ENCODE data around the gene THSD7A.

THSD7A gene

GRCh38 chr7:11667071-11667809, 164.8 kb downstream of the THSD7A start:
- TF ChIP-seq CTCF (IDR thresholded peaks at IDR 0.05; ENCODE audit: low read depth, low read length) = no peak
- no peak overlapping the region for H3K4me3 ChIP-seq (ENCODE audit: low read depth, low read length)

GRCh38 chr7:11665357-11665756, 166.6 kb downstream of the THSD7A start:
- no peak overlapping the region for H3K4me3 ChIP-seq (ENCODE audit: low read depth, low read length)

GRCh38 chr7:11655642-11656041, 176.4 kb downstream of the THSD7A start:
- no peak for TF ChIP-seq CTCF (IDR thresholded peaks at IDR 0.05; ENCODE audit: low read depth, low read length)

More at GRCh38 chr7:11665357-11665756, 166.6 kb downstream of the THSD7A start:
- TF ChIP-seq CTCF (IDR thresholded peaks at IDR 0.05; ENCODE audit: low read depth, low read length) = no peak

GRCh38 chr7:11655163-11655562, 176.8 kb downstream of the THSD7A start:
- TF ChIP-seq CTCF (IDR thresholded peaks at IDR 0.05; ENCODE audit: low read depth, low read length) = no peak
- no peak overlapping the region for H3K4me3 ChIP-seq (ENCODE audit: low read depth, low read length)

More at GRCh38 chr7:11655642-11656041, 176.4 kb downstream of the THSD7A start:
- no peak overlapping the region for H3K4me3 ChIP-seq (ENCODE audit: low read depth, low read length)

GRCh38 chr7:11650500-11650899, 181.5 kb downstream of the THSD7A start:
- H3K4me3 ChIP-seq (ENCODE audit: low read depth, low read length) = no peak overlapping the region
- TF ChIP-seq CTCF (IDR thresholded peaks at IDR 0.05; ENCODE audit: low read depth, low read length) = no peak

- H3K4me3 ChIP-seq (ENCODE audit: low read depth, low read length) = no peak overlapping the region
- no peak for TF ChIP-seq CTCF (IDR thresholded peaks at IDR 0.05; ENCODE audit: low read depth, low read length)
Measured at GRCh38 chr7:11650030-11650429, 182.0 kb downstream of the THSD7A start.

- TF ChIP-seq CTCF (IDR thresholded peaks at IDR 0.05; ENCODE audit: low read depth, low read length) = no peak
- H3K4me3 ChIP-seq (ENCODE audit: low read depth, low read length) = no peak overlapping the region
Measured at GRCh38 chr7:11648980-11649379, 183.0 kb downstream of the THSD7A start.
